Subcutaneous adipose tissue (tissue), 4 donors: ENCODE results near the gene CKAP2L. TPM values are rescaled to one million over a fixed set of nuclear protein-coding genes. Genes with fewer than 3 reads are reported as not detected.

Experiments
- CTCF ChIP-seq: fragments of 450-650 bp; IDR thresholded peaks from one replicate; pipeline ENCODE4 v1.5.1; 2016; ENCODE audit warnings: low read depth, mild to moderate bottlenecking, control low read depth, antibody characterized with exemption, moderate library complexity
- total RNA-seq, 4 donors: library from RNA; depleted of rRNA; stranded (reverse); fragments of >200 nt; gene quantifications; one replicate each; pipeline ENCODE4 v1.1.0, GENCODE V29; 2016

Gene CKAP2L
- total RNA-seq, 4 donors from 2014 or later: 0.19 to 3.1 (median 1.5) TPM; not detected in 1

GRCh38 chr2:112720785-112721184 is 43.6 kb downstream of the CKAP2L start, which contains the start of gene NT5DC4:
Gene NT5DC4, plus strand, starts transcription at chr2:112721020. Its CDS starts 60 bp downstream, at chr2:112721080.
- TF ChIP-seq CTCF: no peak

GRCh38 chr2:112718863-112719370 is 45.5 kb downstream of the CKAP2L start:
- TF ChIP-seq CTCF: no peak

- no peak for TF ChIP-seq CTCF
Observed at GRCh38 chr2:112714836-112715631, 49.4 kb downstream of the CKAP2L start.

GRCh38 chr2:112714331-112714730 is 50.1 kb downstream of the CKAP2L start:
- no peak for TF ChIP-seq CTCF

- TF ChIP-seq CTCF: no peak
Observed at GRCh38 chr2:112713926-112714325, 50.5 kb downstream of the CKAP2L start.

- no peak for TF ChIP-seq CTCF
Observed at GRCh38 chr2:112713585-112713925, 50.9 kb downstream of the CKAP2L start.

- no peak for TF ChIP-seq CTCF
Observed at GRCh38 chr2:112712903-112713584, 51.4 kb downstream of the CKAP2L start.
